HUES64 (cell line): ENCODE data around the gene NTHL1.

ENCODE experiments used
- H3K27ac ChIP-seq: 2 replicates; pipeline ENCODE4 v1.7.0; 2013; ENCODE audit warnings: low read depth, low read length, inconsistent platforms
- H3K27me3 ChIP-seq: 2 replicates; pipeline ENCODE4 v1.6.1; 2013; ENCODE audit warnings: mild to moderate bottlenecking, low read length; ENCODE audit not compliant: insufficient read depth
- H3K36me3 ChIP-seq: 2 replicates; pipeline ENCODE4 v1.6.1; 2013; ENCODE audit warnings: mild to moderate bottlenecking, low read length; ENCODE audit not compliant: insufficient read depth
- H3K4me1 ChIP-seq: 2 replicates; pipeline ENCODE4 v1.6.1; 2013; ENCODE audit warnings: mild to moderate bottlenecking, low read length, moderate library complexity; ENCODE audit not compliant: insufficient read depth
- H3K4me3 ChIP-seq: 2 replicates; pipeline ENCODE4 v1.5.1; 2013; ENCODE audit warnings: mild to moderate bottlenecking, low read length, moderate library complexity
- H3K9ac ChIP-seq: 2 replicates; pipeline ENCODE4 v1.6.1; 2013; ENCODE audit warnings: mild to moderate bottlenecking, low read depth, low read length
- H3K9me3 ChIP-seq: 2 replicates; pipeline ENCODE4 v1.6.1; 2013; ENCODE audit warnings: low read depth, low read length; ENCODE audit not compliant: insufficient read depth
- WGBS: fragments of 150-250, 120-280 bp; methylation state at CpG from one replicate; pipeline ENCODE4 v1.1.7; 2013; ENCODE audit warnings: missing lambda C conversion rate; 5-methylcytosine and 5-hydroxymethylcytosine counted together

Gene NTHL1

GRCh38 chr16:2075631-2076030 lies 28.0 kb upstream of the NTHL1 start:
- H3K9ac ChIP-seq, result no peak overlapping the region
- H3K27me3 ChIP-seq, result no peaks in the 10 kb centered on the region
- WGBS, result 97% methylated on average over 24 of the region's 24 CpGs
- H3K4me1 ChIP-seq, result no peaks in the 10 kb centered on the region
- H3K9me3 ChIP-seq, result no peaks in the 10 kb centered on the region
- H3K27ac ChIP-seq, result no peak overlapping the region
- no peak overlapping the region for H3K4me3 ChIP-seq
- H3K36me3 ChIP-seq, result peaks cover 42% of the 10 kb centered on the region

DNA sequence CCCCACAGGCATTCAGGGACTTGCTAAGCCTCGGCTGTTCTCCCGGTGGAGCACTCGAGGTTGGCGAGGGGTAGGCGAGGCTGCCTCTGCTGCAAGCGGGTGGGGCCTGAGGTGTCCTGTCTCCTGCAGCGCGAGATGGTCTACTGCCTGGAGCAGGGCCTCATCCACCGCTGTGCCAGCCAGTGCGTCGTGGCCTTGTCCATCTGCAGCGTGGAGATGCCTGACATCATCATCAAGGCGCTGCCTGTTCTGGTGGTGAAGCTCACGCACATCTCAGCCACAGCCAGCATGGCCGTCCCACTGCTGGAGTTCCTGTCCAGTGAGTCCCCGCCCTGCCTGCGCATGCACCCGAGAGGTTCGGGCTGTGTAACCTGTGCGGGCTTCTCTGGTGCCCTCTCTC lies 26.4 kb upstream of the NTHL1 start:
- Histone ChIP-seq H3K27ac (no peak overlapping the region), H3K9me3 (no peaks in the 10 kb centered on the region), H3K4me1 (no peaks in the 10 kb centered on the region), H3K27me3 (no peaks in the 10 kb centered on the region), H3K9ac (no peak overlapping the region), H3K36me3 (peaks cover 30% of the 10 kb centered on the region), H3K4me3 (no peak overlapping the region)
- 96% methylated on average over 20 of the region's 20 CpGs for WGBS

GRCh38 chr16:2072926-2073325 lies 25.3 kb upstream of the NTHL1 start:
- Histone ChIP-seq H3K4me3 (no peak overlapping the region), H3K27ac (no peak overlapping the region), H3K36me3 (peaks cover 34% of the 10 kb centered on the region), H3K4me1 (no peaks in the 10 kb centered on the region), H3K9ac (no peak overlapping the region), H3K27me3 (no peaks in the 10 kb centered on the region), H3K9me3 (no peaks in the 10 kb centered on the region)
- 92% methylated on average over 8 of the region's 8 CpGs for WGBS

DNA sequence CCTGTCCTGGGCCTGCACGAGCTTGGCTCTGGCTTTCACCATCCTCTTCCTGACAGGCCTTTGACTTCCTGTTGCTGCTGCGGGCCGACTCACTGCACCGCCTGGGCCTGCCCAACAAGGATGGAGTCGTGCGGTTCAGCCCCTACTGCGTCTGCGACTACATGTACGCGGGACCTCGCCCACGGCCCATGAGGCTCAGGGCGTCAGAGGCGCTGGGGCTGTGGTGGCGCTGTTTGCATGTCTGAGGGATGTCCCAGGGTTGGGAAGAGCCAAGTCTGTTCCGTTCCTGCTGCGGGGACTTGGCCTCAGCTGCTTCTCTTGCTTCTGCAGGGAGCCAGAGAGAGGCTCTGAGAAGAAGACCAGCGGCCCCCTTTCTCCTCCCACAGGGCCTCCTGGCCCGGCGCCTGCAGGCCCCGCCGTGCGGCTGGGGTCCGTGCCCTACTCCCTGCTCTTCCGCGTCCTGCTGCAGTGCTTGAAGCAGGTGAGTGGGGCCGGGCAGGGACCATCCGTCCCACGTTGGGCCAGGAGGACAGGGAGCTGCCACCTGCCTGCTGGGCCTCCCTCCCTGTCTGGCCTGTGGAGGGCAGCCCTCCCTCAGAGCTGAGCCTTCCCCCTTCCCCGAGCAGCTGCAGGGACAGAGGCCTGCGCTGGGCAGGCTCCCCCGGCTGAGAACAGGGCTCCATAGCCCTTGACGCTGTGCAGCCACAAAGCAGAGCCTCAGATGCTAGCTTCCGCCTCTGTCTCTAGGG lies 24.0 kb upstream of the NTHL1 start:
- Histone ChIP-seq H3K27me3 (no peaks in the 10 kb centered on the region), H3K4me1 (no peaks in the 10 kb centered on the region), H3K27ac (no peak overlapping the region), H3K36me3 (peaks cover 44% of the 10 kb centered on the region), H3K9ac (no peak overlapping the region; the same call in 1 of the 2 replicates), H3K4me3 (no peak overlapping the region), H3K9me3 (no peaks in the 10 kb centered on the region)
- 93% methylated on average over 34 of the region's 34 CpGs for WGBS

GRCh38 chr16:2070576-2071453 lies 23.2 kb upstream of the NTHL1 start:
- no peaks in the 10 kb centered on the region for H3K27me3 ChIP-seq
- no peak overlapping the region for H3K9ac ChIP-seq
- peaks cover 52% of the 10 kb centered on the region for H3K36me3 ChIP-seq
- no peaks in the 10 kb centered on the region for H3K4me1 ChIP-seq
- no peak overlapping the region for H3K27ac ChIP-seq
- no peak overlapping the region for H3K4me3 ChIP-seq
- no peaks in the 10 kb centered on the region for H3K9me3 ChIP-seq
- WGBS, result 95% methylated on average over 29 of the region's 29 CpGs

GRCh38 chr16:2066139-2066538 lies 18.5 kb upstream of the NTHL1 start:
- Histone ChIP-seq H3K36me3 (peaks cover 40% of the 10 kb centered on the region), H3K27ac (no peak overlapping the region), H3K9me3 (no peaks in the 10 kb centered on the region), H3K4me3 (no peak overlapping the region), H3K4me1 (no peaks in the 10 kb centered on the region), H3K9ac (no peak overlapping the region), H3K27me3 (no peaks in the 10 kb centered on the region)
- WGBS, result 97% methylated on average over 11 of the region's 11 CpGs

GRCh38 chr16:2064368-2064945 lies 16.8 kb upstream of the NTHL1 start:
- 94% methylated on average over 16 of the region's 16 CpGs for WGBS
- Histone ChIP-seq H3K9me3 (no peaks in the 10 kb centered on the region), H3K4me3 (no peak overlapping the region), H3K27ac (no peak overlapping the region), H3K4me1 (no peaks in the 10 kb centered on the region), H3K36me3 (peaks cover 42% of the 10 kb centered on the region), H3K27me3 (no peaks in the 10 kb centered on the region), H3K9ac (no peak overlapping the region)

GRCh38 chr16:2063861-2064260 lies 16.2 kb upstream of the NTHL1 start:
- Histone ChIP-seq H3K27ac (no peak overlapping the region), H3K9ac (no peak overlapping the region), H3K4me3 (no peak overlapping the region), H3K9me3 (no peaks in the 10 kb centered on the region), H3K4me1 (no peaks in the 10 kb centered on the region), H3K36me3 (peaks cover 39% of the 10 kb centered on the region), H3K27me3 (no peaks in the 10 kb centered on the region)
- 97% methylated on average over 25 of the region's 25 CpGs for WGBS

- Histone ChIP-seq H3K4me1 (no peaks in the 10 kb centered on the region), H3K36me3 (peaks cover 42% of the 10 kb centered on the region), H3K9me3 (no peaks in the 10 kb centered on the region), H3K27ac (no peak overlapping the region), H3K4me3 (no peak overlapping the region), H3K27me3 (no peaks in the 10 kb centered on the region), H3K9ac (no peak overlapping the region)
- WGBS, result 95% methylated on average over 28 of the region's 28 CpGs
These were observed 15.2 kb upstream of the NTHL1 start for GRCh38 chr16:2062801-2063200.

DNA sequence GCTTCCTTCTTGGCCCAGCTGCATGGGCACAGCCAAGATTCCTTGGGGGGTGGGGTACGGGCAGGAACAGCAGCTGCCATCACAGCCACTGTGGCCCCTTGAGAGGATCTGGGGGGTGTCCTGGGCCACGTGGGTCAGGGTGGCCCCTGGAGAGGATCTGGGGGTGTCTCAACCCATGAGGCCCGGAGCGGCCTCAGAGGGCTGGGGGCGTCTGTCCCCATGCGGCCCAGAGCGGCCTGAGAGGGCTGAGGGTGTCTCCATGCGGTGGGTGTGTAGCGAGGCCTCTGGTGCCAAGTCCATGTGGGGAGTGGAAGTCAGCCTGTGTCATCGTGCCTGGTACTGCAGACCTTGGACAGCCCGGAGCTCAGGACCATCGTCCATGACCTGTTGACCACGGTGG lies 13.9 kb upstream of the NTHL1 start:
- 95% methylated on average over 13 of the region's 13 CpGs for WGBS
- no peak overlapping the region for H3K27ac ChIP-seq
- H3K27me3 ChIP-seq, result no peaks in the 10 kb centered on the region
- H3K4me1 ChIP-seq, result no peaks in the 10 kb centered on the region
- no peaks in the 10 kb centered on the region for H3K9me3 ChIP-seq
- H3K9ac ChIP-seq, result no peak overlapping the region
- H3K4me3 ChIP-seq, result no peak overlapping the region
- peaks cover 34% of the 10 kb centered on the region for H3K36me3 ChIP-seq

DNA sequence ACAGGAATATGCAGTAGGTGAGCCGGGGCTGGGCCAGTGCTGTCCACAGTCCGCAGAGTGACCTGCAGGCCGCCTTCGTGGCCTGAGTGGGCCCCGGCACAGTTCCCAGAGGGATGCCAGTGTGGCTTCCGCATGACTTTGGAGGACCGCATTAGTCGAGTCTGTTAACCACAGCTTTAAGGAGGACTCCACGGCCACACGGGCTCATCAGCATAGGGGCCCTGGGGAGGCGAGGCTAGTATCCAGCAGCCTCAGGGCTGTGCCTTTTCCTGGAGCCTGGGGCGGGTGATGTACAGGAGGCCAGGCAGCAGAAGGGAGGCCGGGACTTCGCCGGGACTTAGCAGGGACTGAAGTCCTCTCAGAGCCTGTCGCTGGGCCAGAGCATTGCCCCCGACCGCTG lies 13.4 kb upstream of the NTHL1 start:
- H3K27me3 ChIP-seq, result no peaks in the 10 kb centered on the region
- no peak overlapping the region for H3K27ac ChIP-seq
- H3K4me3 ChIP-seq, result no peak overlapping the region
- H3K4me1 ChIP-seq, result no peaks in the 10 kb centered on the region
- H3K9ac ChIP-seq, result no peak overlapping the region
- WGBS, result 96% methylated on average over 18 of the region's 18 CpGs
- H3K9me3 ChIP-seq, result no peaks in the 10 kb centered on the region
- H3K36me3 ChIP-seq, result peaks cover 30% of the 10 kb centered on the region
